Fibroblast of lung (primary cell): Measurements from ENCODE around the gene HAUS1.

ENCODE experiments used
- CTCF ChIP-seq, 2 donors: IDR thresholded peaks in 1 of 2; conservative IDR thresholded peaks in 1 of 2; 1 replicate in 1 of 2; 2 replicates in 1 of 2; pipeline ENCODE4 v1.5.1; 2011 to 2012; ENCODE audit warnings: low read length in 2 of 2, control low read depth in 1 of 2, inconsistent platforms in 1 of 2, low read depth in 1 of 2, mild to moderate bottlenecking in 1 of 2
- EZH2 ChIP-seq: IDR thresholded peaks from 2 replicates; pipeline ENCODE4 v1.5.1; 2012; ENCODE audit warnings: low read length, control low read depth, mild to moderate bottlenecking; ENCODE audit errors: missing control alignments

DNA sequence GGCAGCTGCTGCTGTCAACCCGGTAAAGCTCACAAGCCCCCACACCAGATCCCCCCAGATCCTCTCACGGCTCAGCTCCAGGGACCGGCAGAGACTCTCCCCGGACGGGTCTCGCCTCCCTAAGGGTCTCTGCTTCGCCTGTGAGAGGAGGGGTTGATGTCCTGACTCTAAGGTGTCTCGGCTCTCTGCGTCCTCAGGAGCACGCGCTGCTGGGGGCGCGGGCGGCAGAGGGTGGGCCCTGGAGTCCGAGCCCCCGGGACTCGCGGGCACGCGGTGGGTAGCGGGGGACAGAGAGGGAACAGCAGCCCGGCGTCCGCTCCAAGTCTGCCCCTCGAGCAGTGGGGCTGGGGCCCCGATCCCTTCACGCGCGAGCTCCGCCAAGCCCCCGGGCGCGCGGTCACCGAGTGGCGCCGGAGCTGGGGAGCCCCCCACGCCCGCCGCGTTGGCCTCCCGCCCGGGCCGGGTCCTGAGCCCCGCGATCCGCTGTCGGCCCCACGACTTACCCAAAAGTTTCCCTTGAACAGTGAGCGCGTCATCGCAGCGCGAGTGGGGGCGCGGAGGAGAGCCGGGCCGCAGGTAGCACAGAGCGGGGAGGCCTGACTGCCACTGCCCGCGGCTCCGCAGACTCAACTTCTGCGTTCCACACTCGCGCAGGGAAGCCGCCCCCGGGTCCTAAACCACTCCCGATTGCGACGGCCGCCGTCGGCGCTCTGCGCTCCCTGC lies 32.4 kb upstream of the HAUS1 start, which contains the start of gene PSTPIP2:
- no peak for TF ChIP-seq CTCF (conservative IDR thresholded peaks at IDR 0.05 in 1 of 2, IDR thresholded peaks at IDR 0.05 in 1 of 2; ENCODE audit: low read depth in 1 of 2, low read length in 2 of 2)
- no peak for TF ChIP-seq EZH2
